ENCODE results near the gene PPP1R9A. TPM values are rescaled to one million over a fixed set of nuclear protein-coding genes. Genes with fewer than 3 reads are reported as not detected.

Gene PPP1R9A
- total RNA-seq, 1 experiment from 2014 or later, result 13.5 TPM

DNA sequence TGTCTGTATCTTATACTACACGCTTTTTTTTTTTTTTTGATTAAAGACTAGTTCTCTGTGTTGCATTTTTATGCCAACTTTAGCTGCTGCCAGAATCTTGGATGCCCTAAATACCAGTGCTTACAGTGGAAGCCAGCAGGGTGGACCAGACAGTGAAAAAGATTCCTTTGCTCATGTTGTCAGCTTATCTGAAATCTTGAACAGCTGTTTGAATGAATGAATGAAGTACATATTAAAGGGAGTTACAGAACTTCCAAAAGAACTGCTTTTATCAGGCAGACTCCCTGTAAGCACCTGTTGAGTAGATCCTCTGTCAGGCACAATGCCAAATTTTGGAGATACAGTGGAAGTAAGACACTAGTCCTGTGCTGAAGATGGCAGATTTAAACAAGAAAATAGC lies 184.9 kb downstream of the PPP1R9A start:
- ATAC-seq (no peak), DNase-seq (ENCODE audit: low read depth, low spot score) (no peak)
- Histone ChIP-seq H3K36me3 (ENCODE audit: control insufficient read depth in 1 of 2, insufficient read depth in 2 of 2, low read length in 2 of 2) (no peaks in the 10 kb centered on the region), H3K4me2 (ENCODE audit: low read length) (no peak overlapping the region), H3K9me3 (ENCODE audit: control insufficient read depth in 1 of 2, insufficient read depth in 1 of 2, low read depth in 1 of 2, low read length in 2 of 2) (no peaks in the 10 kb centered on the region), H3K79me2 (ENCODE audit: insufficient read depth, low read length) (no peaks in the 10 kb centered on the region), H3K9ac (ENCODE audit: low read length) (no peak overlapping the region), H2AFZ (ENCODE audit: low read depth, low read length, poor library complexity, severe bottlenecking) (no peak overlapping the region), H3K9me2 (ENCODE audit: insufficient read depth) (no peaks in the 10 kb centered on the region), H3K4me3 (replicated peaks in 1 of 2; ENCODE audit: low read depth in 1 of 2, low read length in 2 of 2) (no peak overlapping the region), H4K20me1 (ENCODE audit: insufficient read depth) (no peaks in the 10 kb centered on the region), H3K27ac (ENCODE audit: low read depth, low read length) (no peak overlapping the region), H3K4me1 (ENCODE audit: control insufficient read depth in 1 of 2, insufficient read depth in 2 of 2, low read length in 2 of 2) (no peaks in the 10 kb centered on the region), H3K27me3 (ENCODE audit: insufficient read depth, low read length) (no peaks in the 10 kb centered on the region)
- ChIA-PET CTCF (interaction anchor here (0.6 kb wide), 1 partner anchor 232 kb away, joined by 3 read pairs; no protein-coding TSS in a partner anchor), RAD21 (ENCODE audit: low non-redundant PET in 1 of 2, low total read pairs in 2 of 2, uncharacterized antibody in 2 of 2, unreplicated experiment in 2 of 2) (no interaction called here), POLR2A (interaction anchor here (0.7 kb wide), 1 partner anchor 384 kb away, joined by 3 read pairs; no protein-coding TSS in a partner anchor)
- TF ChIP-seq CBX3 (IDR thresholded peaks at IDR 0.05; ENCODE audit: low read depth), result no peak
- TF ChIP-seq ZNF274 (IDR thresholded peaks at IDR 0.05; ENCODE audit: low read depth, low read length), result no peak
- TF ChIP-seq ELF1 (IDR thresholded peaks at IDR 0.05; ENCODE audit: borderline replicate concordance, low read depth), result no peak
- no peak for TF ChIP-seq JUND (IDR thresholded peaks at IDR 0.05)
- TF ChIP-seq, protein P1, sequence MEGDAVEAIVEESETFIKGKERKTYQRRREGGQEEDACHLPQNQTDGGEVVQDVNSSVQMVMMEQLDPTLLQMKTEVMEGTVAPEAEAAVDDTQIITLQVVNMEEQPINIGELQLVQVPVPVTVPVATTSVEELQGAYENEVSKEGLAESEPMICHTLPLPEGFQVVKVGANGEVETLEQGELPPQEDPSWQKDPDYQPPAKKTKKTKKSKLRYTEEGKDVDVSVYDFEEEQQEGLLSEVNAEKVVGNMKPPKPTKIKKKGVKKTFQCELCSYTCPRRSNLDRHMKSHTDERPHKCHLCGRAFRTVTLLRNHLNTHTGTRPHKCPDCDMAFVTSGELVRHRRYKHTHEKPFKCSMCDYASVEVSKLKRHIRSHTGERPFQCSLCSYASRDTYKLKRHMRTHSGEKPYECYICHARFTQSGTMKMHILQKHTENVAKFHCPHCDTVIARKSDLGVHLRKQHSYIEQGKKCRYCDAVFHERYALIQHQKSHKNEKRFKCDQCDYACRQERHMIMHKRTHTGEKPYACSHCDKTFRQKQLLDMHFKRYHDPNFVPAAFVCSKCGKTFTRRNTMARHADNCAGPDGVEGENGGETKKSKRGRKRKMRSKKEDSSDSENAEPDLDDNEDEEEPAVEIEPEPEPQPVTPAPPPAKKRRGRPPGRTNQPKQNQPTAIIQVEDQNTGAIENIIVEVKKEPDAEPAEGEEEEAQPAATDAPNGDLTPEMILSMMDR (IDR thresholded peaks at IDR 0.05 in 2 of 3, conservative IDR thresholded peaks at IDR 0.05 in 1 of 3; ENCODE audit: borderline replicate concordance in 1 of 3, insufficient read depth in 1 of 3, low read depth in 2 of 3, low read length in 2 of 3), result no peak
- TF ChIP-seq EZH2phosphoT487 (IDR thresholded peaks at IDR 0.05; ENCODE audit: borderline replicate concordance), result no peak
- no peak for TF ChIP-seq SIN3A (IDR thresholded peaks at IDR 0.05; ENCODE audit: low read depth)
- TF ChIP-seq, protein P2, sequence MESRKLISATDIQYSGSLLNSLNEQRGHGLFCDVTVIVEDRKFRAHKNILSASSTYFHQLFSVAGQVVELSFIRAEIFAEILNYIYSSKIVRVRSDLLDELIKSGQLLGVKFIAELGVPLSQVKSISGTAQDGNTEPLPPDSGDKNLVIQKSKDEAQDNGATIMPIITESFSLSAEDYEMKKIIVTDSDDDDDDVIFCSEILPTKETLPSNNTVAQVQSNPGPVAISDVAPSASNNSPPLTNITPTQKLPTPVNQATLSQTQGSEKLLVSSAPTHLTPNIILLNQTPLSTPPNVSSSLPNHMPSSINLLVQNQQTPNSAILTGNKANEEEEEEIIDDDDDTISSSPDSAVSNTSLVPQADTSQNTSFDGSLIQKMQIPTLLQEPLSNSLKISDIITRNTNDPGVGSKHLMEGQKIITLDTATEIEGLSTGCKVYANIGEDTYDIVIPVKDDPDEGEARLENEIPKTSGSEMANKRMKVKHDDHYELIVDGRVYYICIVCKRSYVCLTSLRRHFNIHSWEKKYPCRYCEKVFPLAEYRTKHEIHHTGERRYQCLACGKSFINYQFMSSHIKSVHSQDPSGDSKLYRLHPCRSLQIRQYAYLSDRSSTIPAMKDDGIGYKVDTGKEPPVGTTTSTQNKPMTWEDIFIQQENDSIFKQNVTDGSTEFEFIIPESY (IDR thresholded peaks at IDR 0.05; ENCODE audit: extremely low read depth, insufficient replicate concordance, low read length), result no peak
- no peak for TF ChIP-seq FOSL1 (IDR thresholded peaks at IDR 0.05; ENCODE audit: low read depth)
- no peak for TF ChIP-seq RAD21 (IDR thresholded peaks at IDR 0.05; ENCODE audit: low read depth)
- no peak for TF ChIP-seq ATF3 (IDR thresholded peaks at IDR 0.05)
- intact Hi-C loops (cut with micrococcal nuclease), result no loop called here
- BruUV-seq (replicated peaks), result no TSS peak
